HepG2 (cell line): Measurements from ENCODE around the gene LDLRAD4. TPM values are rescaled to one million over a fixed set of nuclear protein-coding genes. Genes with fewer than 3 reads are reported as not detected.

Experiments
- CBX1 ChIP-seq: IDR thresholded peaks from one replicate; pipeline ENCODE4 v1.6.1; 2016; ENCODE audit warnings: antibody characterized with exemption, low read depth
- GATAD2A ChIP-seq: IDR thresholded peaks from 2 replicates; pipeline ENCODE4 v1.6.1; 2016
- JUND ChIP-seq: sonication (generic); formaldehyde crosslinking; IDR thresholded peaks from 2 replicates; pipeline ENCODE4 v1.8.0; 2022; ENCODE audit warnings: mild to moderate bottlenecking, missing genetic modification reagents
- NFATC3 ChIP-seq: sonication (generic); formaldehyde crosslinking; IDR thresholded peaks from 2 replicates; pipeline ENCODE4 v1.5.1; 2020; ENCODE audit warnings: mild to moderate bottlenecking, missing genetic modification reagents
- SATB2 ChIP-seq: sonication (generic); formaldehyde crosslinking; IDR thresholded peaks from 2 replicates; pipeline ENCODE4 v1.5.0; 2020; ENCODE audit warnings: missing genetic modification reagents
- SMAD9 ChIP-seq: sonication (generic); formaldehyde crosslinking; IDR thresholded peaks from 2 replicates; pipeline ENCODE4 v1.5.1; 2020; ENCODE audit warnings: mild to moderate bottlenecking, missing genetic modification reagents
- SMC3 ChIP-seq: IDR thresholded peaks from 2 replicates; pipeline ENCODE4 v1.6.1; 2011; ENCODE audit warnings: low read length, improper control_type of control experiment
- TERF1 ChIP-seq: sonication (generic); formaldehyde crosslinking; IDR thresholded peaks from 2 replicates; pipeline ENCODE4 v1.8.0; 2022; ENCODE audit warnings: mild to moderate bottlenecking, missing genetic modification reagents, moderate library complexity
- TFDP2 ChIP-seq: sonication (generic); formaldehyde crosslinking; IDR thresholded peaks from 2 replicates; pipeline ENCODE4 v1.4.0; 2020; ENCODE audit warnings: missing genetic modification reagents
- TIGD3 ChIP-seq: sonication (generic); formaldehyde crosslinking; IDR thresholded peaks from 2 replicates; pipeline ENCODE4 v1.5.1; 2020; ENCODE audit warnings: mild to moderate bottlenecking, missing genetic modification reagents, borderline replicate concordance
- ZBTB21 ChIP-seq: sonication (generic); formaldehyde crosslinking; IDR thresholded peaks from 2 replicates; pipeline ENCODE4 v1.4.0; 2020; ENCODE audit warnings: missing genetic modification reagents
- ZNF10 ChIP-seq: sonication (generic); formaldehyde crosslinking; IDR thresholded peaks from 2 replicates; pipeline ENCODE4 v1.4.0; 2020; ENCODE audit warnings: mild to moderate bottlenecking, low read depth, missing genetic modification reagents, borderline replicate concordance
- ZNF276 ChIP-seq: sonication (generic); formaldehyde crosslinking; IDR thresholded peaks from 2 replicates; pipeline ENCODE4 v1.4.0; 2020; ENCODE audit warnings: mild to moderate bottlenecking, low read depth, missing genetic modification reagents
- ZNF333 ChIP-seq: sonication (generic); formaldehyde crosslinking; IDR thresholded peaks from 2 replicates; pipeline ENCODE4 v1.4.0; 2020; ENCODE audit warnings: mild to moderate bottlenecking, missing genetic modification reagents, borderline replicate concordance
- ZNF660 ChIP-seq: sonication (generic); formaldehyde crosslinking; IDR thresholded peaks from 2 replicates; pipeline ENCODE4 v1.5.1; 2020; ENCODE audit warnings: mild to moderate bottlenecking, low read depth, missing genetic modification reagents, borderline replicate concordance
- ZNF674 ChIP-seq: sonication (generic); formaldehyde crosslinking; IDR thresholded peaks from 2 replicates; pipeline ENCODE4 v1.5.0; 2020; ENCODE audit warnings: low read depth, mild to moderate bottlenecking, missing genetic modification reagents
- ZNF687 ChIP-seq: sonication (generic); formaldehyde crosslinking; IDR thresholded peaks from 2 replicates; pipeline ENCODE4 v1.5.1; 2020; ENCODE audit warnings: mild to moderate bottlenecking, missing genetic modification reagents, moderate library complexity
- ZNF776 ChIP-seq: sonication (generic); formaldehyde crosslinking; IDR thresholded peaks from 2 replicates; pipeline ENCODE4 v1.4.0; 2020; ENCODE audit warnings: mild to moderate bottlenecking, missing genetic modification reagents
- polyA plus RNA-seq, 8 experiments: library from polyadenylated mRNA; depleted of rRNA in 3 of 8; stranded (reverse) in 7 of 8; unstranded in 1 of 8; fragments of >200 nt; fragmentation: Illumina TruSeq in 4 of 8; extraction: Trizol in 4 of 8; gene quantifications; 2 replicates each; pipeline versions ENCODE4 v1.2.1 to v1.2.3, GENCODE V29; 2011 to 2016; ENCODE audit warnings: low read depth in 4 of 8, missing spikeins in 1 of 8, mixed read lengths in 1 of 8; ENCODE audit not compliant: insufficient read depth in 1 of 8
- total RNA-seq, 5 experiments: library from RNA; depleted of rRNA; stranded (reverse); fragments of >200 nt; fragmentation: Illumina TruSeq; extraction: Trizol; gene quantifications; 2 replicates each; pipeline ENCODE4 v1.2.3, GENCODE V29; 2016; ENCODE audit warnings: low read depth in 1 of 5

The LDLRAD4 gene
- total and polyA plus RNA-seq, 2 of the 13 experiments (the other 11 are each of a cell fraction or from before 2014, with no cell fraction given), result 13.6 to 20.9 TPM

- peak; percentile 39; the same call in 1 of the 2 replicates for TF ChIP-seq ZNF687 (CRISPR knock-in tag)
- no peak for TF ChIP-seq SATB2 (CRISPR knock-in tag)
- TF ChIP-seq ZNF674 (CRISPR knock-in tag), result no peak
- TF ChIP-seq GATAD2A (CRISPR knock-in tag), result peak; percentile 36; the same call in 1 of the 2 replicates
- TF ChIP-seq ZNF276 (CRISPR knock-in tag), result no peak
- no peak for TF ChIP-seq ZNF10
- no peak for TF ChIP-seq TERF1 (CRISPR knock-in tag)
- TF ChIP-seq TIGD3 (CRISPR knock-in tag), result no peak
- TF ChIP-seq ZBTB21 (CRISPR knock-in tag), result no peak
- no peak for TF ChIP-seq CBX1
- no peak for TF ChIP-seq JUND
- TF ChIP-seq ZNF660 (CRISPR knock-in tag), result no peak
- TF ChIP-seq TFDP2, result 0 out of 2 replicates have a peak, but pooled peaks have one; percentile 26
- peak; percentile 71 for TF ChIP-seq SMC3
- no peak for TF ChIP-seq NFATC3 (CRISPR knock-in tag)
- TF ChIP-seq ZNF776 (CRISPR knock-in tag), result no peak
- no peak for TF ChIP-seq SMAD9 (CRISPR knock-in tag)
- TF ChIP-seq ZNF333, result no peak
Observed at GRCh38 chr18:13216092-13216582, 2.4 kb upstream of the LDLRAD4 start (continued).
